Germinal center (tissue), 1 donor: ENCODE data around the gene EVA1A.

Experiments
- DNase-seq: peaks from one replicate; pipeline ENCODE4 v3.0.0; 2012; ENCODE audit warnings: mixed read lengths, low spot score

Gene EVA1A

GRCh38 chr2:75560768-75561565 lies at the start of gene EVA1A:
Gene EVA1A (minus strand): TSS chr2:75560939. CDS start chr2:75518140, 42,799 bp downstream.
- DNase-seq, result no peak

- DNase-seq, result no peak
Observed at GRCh38 chr2:75609937-75610508, 49.3 kb upstream of the EVA1A start.

GRCh38 chr2:75609334-75609689 lies 48.6 kb upstream of the EVA1A start:
- DNase-seq, result no peak

- DNase-seq, result peak; percentile 65
Observed at GRCh38 chr2:75608684-75609333, 48.1 kb upstream of the EVA1A start.

GRCh38 chr2:75607988-75608683 lies 47.4 kb upstream of the EVA1A start:
- DNase-seq, result no peak

GRCh38 chr2:75607400-75607798 lies 46.7 kb upstream of the EVA1A start:
- DNase-seq, result no peak

- no peak for DNase-seq
Observed at GRCh38 chr2:75606761-75607399, 46.1 kb upstream of the EVA1A start.

- DNase-seq, result no peak
Observed at GRCh38 chr2:75605770-75606529, 45.2 kb upstream of the EVA1A start.

GRCh38 chr2:75604484-75604883 lies 43.7 kb upstream of the EVA1A start:
- DNase-seq, result no peak

GRCh38 chr2:75603477-75603876 lies 42.7 kb upstream of the EVA1A start:
- no peak for DNase-seq

GRCh38 chr2:75602724-75603342 lies 42.1 kb upstream of the EVA1A start:
- DNase-seq, result no peak

GRCh38 chr2:75600461-75601011 lies 39.8 kb upstream of the EVA1A start:
- no peak for DNase-seq

GRCh38 chr2:75598589-75599155 lies 37.9 kb upstream of the EVA1A start:
- DNase-seq, result no peak

- no peak for DNase-seq
Observed at GRCh38 chr2:75597949-75598348, 37.2 kb upstream of the EVA1A start.

- DNase-seq, result no peak
Observed at GRCh38 chr2:75596784-75597183, 36.0 kb upstream of the EVA1A start.

GRCh38 chr2:75595541-75596395 lies 35.0 kb upstream of the EVA1A start:
- no peak for DNase-seq

GRCh38 chr2:75594596-75594995 lies 33.9 kb upstream of the EVA1A start:
- DNase-seq, result no peak

- DNase-seq, result no peak
Observed at GRCh38 chr2:75592888-75593287, 32.1 kb upstream of the EVA1A start.

- DNase-seq, result no peak
Observed at GRCh38 chr2:75592030-75592429, 31.3 kb upstream of the EVA1A start.
